GM15510 (cell line): ENCODE measurements around the gene REXO5.

Experiments
- POLR2A ChIP-seq: IDR thresholded peaks from 3 replicates; pipeline ENCODE4 v1.6.1; 2011; ENCODE audit warnings: borderline replicate concordance; ENCODE audit not compliant: insufficient read length; ENCODE audit errors: extremely low read depth

Gene REXO5

DNA sequence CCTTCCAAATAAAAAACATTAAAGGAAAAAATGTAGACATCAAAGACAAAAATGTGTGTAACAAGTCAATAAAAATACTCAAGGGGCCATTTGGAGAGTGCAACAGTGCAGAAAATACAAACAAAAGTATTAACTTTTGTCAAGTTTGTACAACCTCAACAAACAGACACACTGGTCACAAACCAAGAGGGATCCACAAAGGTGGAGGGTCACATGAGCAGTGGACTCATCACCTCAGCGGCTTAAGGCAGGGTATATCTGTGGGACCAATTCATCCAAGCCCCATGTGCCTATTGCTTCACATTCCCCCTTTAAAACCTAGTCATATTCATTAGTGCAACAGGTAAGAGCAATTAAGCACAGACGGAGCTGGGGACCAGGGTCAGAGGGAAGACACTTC, 48.6 kb downstream of the REXO5 start:
- TF ChIP-seq POLR2A, result no peak

DNA sequence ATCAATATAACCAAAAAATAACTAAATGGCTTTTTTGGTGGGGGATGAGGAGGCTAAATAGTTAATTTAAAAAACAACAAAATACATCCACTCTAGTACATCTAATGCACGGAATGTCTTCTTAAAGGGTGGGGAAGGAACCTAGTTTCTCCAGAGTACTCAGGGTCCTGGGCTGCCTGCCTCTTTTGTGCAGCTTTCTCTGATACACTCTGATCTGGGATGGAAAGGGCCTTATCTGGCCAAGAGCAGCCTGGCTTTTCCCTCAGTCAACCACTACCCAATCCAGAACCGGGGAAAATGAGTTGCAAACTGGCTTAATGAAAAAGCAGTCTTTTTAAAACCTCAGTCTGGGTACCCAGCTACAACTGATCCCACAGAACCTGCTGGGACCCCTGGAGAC, 51.0 kb downstream of the REXO5 start:
- TF ChIP-seq POLR2A, result no peak

DNA sequence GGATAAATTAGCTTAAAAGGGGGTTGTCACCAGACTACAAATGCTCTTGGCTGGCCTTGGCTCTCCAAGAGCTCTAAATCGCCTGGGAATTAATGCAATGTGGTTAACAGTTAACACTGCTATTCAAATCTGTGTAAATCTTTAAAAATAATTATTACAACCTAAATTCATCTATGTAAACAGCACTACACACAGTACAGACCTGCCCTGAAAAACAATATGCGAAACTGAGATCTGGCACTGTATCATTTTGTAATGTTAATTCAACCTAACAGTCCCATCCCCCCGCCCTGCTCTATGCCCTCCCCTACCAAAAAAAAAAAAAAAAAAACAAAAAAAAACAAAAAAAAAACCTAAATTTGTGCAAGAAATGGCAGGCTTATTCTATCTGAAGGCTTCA, 52.9 kb downstream of the REXO5 start:
- no peak for TF ChIP-seq POLR2A

DNA sequence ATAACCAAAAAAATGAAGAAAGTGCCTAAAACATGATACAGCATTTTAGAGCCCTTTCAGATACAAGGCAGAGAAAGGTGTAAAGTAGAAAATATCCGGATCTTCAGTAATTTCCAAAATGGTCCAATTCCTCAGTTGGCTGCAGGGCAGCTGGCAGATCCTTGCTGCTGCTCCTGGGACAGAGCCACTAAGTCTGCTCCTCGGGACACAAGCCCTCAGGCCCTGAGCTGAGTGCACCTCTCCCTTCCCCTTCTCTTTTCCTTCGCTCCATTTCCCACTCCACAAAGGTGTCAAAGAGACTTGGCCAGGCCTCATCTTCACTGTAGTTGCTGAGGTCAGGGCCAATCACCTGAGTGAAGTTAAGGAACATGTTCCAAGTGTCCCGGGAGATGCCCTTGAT, 53.4 kb downstream of the REXO5 start:
- TF ChIP-seq POLR2A, result no peak

DNA sequence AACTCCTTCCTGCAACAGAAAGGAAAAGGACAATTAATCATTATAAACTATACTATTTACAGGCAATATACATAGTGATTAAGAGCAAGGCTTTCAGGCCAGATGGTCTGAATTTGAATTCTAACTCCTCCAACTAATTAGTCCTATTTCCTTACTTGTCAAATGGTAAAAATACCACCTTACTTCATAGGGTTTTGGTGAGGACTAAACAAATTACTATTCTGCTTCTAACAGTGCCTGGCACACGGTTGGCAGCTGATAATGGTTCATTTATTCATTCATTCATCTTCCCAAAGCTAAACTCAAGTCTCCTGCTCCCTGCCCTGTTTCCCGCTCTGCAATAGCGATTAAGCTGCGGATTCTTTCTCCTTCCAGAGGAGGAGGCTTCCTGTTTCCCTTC, 54.0 kb downstream of the REXO5 start:
- no peak for TF ChIP-seq POLR2A

DNA sequence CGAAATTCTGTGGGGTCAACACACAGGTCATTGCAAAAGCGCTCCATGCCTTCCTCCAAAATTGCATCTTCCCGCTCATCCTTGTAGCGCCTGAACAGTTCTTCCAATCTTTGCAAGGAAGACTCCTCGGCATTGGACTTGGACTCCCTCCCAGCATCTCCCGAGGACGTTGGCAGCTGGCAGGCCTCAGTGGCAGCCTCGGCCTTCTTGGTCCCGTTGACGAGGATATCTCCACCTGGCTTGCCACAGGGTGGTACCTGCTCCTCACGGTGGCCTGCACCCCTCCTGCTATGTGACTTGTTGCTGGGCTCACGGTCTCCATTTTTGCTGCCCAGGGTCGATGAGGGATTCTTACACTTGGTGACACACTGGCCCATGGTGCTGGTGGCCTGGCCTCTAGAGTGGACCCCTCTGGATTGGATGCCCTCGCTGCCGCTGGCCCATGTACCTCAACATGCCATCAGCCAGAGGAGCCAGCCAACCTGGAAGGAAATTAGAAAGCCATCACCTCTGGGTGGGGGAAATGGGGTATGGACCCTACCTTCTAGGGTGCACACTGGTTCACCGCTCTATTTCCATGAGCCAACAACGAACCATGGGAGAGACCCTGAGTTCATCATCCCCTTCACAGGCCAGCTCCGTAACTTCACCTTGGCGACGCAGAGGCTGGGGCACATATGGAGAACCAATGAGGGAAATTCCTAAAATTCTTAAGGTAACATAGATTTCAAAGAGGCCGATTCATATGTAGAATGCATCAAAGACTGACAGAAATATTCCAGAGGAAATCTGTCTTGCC, 56.0 kb downstream of the REXO5 start:
- TF ChIP-seq POLR2A, result no peak

DNA sequence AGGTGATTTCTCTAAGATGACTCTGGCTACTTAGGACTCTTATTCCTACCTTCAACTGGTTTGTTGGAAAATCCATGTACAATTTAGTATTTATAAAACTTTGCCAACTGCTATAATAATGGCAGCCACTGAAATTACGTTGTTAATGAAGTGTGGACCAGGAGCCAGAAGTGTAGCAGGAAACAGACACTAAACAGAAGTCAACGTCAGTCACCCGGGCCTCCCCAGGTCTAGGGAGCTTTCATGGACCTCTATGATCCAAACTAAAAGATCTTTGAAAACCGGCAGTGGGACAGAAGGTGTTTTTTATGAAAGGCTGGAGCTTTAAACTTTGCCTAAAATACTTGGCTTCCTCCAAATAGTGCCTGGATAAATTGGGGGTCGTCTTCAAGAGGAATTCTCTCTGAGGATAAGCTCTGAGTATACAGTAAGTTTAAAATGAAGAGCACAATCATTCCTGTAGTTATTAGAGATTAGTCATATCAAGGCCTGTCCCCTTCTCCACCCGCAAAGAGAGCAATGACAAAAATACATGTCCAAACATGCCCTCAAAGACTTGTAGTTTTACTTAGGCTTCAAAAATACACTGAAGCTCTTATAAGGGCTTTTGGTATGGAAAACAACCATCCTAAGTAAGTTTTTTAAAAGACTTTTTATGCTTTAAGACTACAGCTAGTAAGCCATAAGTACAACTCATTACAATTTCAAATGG, 59.2 kb downstream of the REXO5 start:
- no peak for TF ChIP-seq POLR2A

DNA sequence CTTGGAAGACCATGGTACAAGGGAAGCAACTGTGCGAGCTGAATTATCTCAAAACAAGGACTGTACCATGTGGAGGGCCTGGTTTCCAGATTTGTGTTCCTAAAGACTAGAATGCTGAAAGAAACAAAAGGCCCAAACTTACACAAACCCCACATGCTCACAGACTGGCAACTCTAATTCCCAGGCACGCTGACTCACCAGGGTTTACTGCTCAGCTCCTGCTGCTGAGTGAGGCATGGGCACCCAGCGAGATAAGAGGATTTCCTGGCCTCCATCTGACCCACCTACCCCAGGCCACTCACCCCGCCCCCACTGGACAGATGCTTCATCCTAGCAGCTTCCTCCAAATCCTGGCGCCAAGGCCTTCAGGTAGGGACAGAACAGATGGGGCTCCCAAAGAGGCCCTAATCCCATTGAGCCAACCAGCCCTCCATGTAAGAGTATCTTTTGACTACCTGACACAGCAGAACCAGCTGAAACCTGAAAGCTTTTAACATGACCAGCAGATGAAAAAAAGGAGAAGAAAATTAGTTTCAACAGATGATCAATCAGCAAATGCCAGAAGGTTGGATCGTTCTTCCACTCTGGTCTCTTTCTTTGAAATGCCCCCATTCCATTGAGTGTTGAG, 59.9 kb downstream of the REXO5 start:
- TF ChIP-seq POLR2A, result no peak

DNA sequence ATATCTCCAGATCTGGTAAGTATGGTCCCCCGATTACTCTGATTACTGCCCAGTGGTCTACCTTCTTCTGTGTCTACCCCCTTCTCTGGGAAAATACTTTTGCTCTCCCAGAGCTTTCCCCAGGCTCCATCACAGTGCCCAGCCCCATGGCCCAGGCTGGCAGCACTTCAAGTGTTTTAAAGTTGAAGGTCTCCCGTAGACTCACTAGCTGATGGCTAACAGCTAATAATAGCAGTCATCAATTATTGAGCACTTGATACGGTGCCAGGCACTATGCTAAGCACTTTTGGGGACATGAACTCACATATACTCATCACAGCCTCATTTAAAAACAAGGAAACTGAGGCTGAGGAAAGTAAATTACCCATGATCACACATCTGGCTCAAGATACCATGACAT, 60.5 kb downstream of the REXO5 start:
- TF ChIP-seq POLR2A, result no peak

DNA sequence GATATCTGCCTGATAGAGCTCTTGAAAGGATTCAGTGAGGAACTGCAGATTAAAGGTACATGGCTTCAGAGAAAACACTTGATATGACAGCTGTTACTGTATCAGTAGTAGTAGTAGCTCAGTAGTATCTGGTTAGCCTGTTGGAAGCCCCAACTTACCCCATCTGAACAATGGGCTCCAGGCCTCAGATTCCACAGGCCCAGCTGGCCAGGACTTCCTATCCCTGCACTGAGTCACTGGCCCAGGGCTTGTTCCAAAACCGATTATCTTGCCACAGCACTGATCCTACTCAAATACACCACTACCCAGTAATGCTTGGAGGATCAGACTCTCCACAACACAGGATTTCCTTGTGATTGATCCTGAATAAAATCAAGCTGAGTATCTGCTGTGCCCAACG, 61.3 kb downstream of the REXO5 start:
- no peak for TF ChIP-seq POLR2A

DNA sequence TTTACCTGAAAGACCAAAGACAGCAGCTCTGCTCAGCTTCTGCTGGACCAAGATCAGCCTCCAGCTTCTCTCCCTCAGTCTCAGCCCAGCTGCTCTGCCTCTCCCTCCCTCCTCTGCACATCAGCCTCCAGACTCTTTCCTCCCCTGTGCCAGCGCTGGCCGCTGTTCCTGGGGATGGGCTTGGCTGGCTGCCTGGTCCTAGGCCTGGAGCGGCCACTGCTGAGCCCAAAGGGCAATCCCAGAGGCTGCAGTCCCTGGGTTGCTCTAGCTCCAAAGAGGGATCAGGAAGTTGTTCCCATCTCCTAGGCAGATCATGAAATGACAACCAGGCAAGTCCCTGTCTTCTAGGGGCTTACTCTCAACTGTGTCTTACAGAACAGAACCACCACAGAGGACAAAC, 62.6 kb downstream of the REXO5 start:
- no peak for TF ChIP-seq POLR2A

DNA sequence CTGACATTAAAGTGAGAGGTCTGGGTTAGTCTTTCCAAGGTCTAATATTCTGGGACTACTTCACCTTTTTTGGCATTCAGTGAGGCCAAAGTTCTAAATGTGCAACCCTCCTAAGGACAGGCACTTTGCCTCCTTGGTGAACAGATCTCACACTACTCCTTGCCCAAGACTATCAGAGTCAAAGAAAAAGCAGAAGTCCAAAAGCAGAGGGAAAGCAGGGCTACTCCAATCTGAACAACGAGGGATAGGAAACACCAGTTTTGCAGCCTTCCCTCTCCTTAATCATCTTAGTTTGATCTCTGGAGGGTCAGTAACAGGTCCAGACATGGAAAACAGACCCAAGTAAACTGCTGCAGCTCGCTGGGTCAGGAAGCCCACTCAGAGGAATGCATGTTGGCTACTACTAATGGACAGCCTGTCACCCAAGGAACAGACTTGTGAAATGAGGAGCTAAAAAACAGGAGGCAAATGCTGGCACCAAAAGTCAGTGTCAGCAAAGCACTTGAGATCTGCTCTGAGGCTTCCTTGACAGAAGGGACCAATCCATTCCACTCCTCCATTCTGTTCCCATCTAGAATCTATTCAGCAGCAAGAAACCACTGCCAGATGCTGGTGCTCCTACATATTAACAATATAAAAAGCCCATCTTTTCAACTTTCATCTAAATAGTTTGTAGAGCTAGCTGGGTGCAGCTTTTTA, 63.9 kb downstream of the REXO5 start:
- no peak for TF ChIP-seq POLR2A

DNA sequence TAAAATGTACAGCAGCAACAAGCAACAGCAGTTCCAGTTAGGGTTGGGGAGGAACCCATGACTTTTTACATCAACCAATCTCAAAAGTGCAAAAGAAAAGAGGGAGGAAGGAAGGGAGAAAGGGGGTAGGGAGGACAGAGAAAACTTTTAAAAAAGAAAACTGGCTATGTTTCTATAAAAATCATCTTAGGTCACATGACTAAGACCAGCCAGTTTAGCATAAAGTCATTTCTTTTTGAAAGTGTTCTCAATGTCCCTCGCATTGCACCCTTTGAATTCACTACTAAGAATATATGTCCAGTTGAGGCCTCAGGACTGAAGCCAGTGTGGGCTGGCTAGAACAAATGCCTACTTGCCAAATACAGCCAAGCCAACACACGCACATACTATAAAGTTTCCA, 64.9 kb downstream of the REXO5 start:
- no peak for TF ChIP-seq POLR2A

DNA sequence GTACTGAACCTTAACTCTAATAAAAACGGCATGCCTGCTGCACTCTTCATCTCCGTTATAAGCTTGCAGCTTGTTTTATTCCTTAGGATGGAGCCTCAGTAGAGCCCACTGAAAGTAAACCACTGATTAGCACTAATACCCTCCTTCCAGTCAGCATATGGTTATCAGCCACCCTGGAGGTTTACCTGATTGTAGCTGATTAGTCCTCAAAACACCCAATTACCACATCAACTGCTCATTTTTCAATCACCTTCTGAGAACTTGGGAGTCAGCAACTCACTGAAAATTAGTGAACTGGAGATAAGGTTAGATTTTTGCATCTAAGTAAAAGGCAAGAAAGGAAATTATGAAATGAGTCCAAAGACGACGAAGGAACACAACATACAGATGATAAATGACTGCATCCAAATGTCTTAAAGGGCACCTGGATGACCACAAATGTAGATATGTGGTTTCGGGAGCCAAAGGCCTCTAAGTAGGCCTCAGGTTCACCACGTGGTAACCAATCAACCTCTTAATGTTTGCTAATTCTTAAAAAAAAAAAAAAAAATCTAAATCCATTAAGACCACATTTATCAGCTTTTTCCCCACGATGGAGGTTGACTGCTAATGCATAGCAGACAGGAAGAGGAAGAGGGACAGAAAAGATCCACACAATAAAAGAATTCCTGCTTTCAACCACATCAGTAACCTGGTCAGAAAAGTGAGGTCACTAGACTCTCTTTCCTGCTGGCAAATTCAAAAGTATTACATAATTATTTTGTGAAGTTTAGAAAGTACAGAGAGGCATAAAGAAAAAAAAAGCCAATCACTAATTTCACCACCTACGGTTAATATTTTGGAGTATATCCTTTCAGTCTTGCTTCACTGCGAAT, 65.9 kb downstream of the REXO5 start:
- TF ChIP-seq POLR2A, result no peak
